Measurements from ENCODE around the gene STAM2. TPM values are rescaled to one million over a fixed set of nuclear protein-coding genes. Genes with fewer than 3 reads are reported as not detected.
"Not testable (repeated sequence)": the region's sequence is repeated elsewhere in the genome, so short reads cannot be mapped to it uniquely, and the experiment has no call there.

STAM2 gene
- total RNA-seq, 1 experiment from 2014 or later: 31.0 TPM

DNA sequence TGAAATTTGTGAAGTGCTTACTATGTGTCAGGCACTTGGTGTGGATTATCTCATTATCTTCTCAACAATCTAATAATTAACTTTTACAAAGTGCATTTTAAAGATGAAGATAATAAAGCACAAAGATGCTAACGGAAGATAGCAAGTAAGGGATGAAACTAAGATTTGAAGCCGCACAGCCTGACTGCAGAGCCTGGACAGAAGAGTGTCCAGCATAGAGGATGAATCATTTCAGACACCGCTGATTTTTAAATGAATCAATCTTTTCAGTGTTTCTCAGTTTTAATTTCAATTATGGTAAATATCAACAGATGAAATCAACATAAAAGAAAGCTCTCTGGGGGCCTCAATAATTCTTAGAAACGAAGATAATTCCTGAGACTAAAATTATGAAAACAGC, 24.5 kb upstream of the STAM2 start:
- Histone ChIP-seq H3K9ac (ENCODE audit: low read length) (no peak overlapping the region), H3K4me3 (ENCODE audit: low read length) (no peak overlapping the region), H2AFZ (ENCODE audit: low read length) (no peak overlapping the region), H3K27ac (ENCODE audit: low read length) (no peak overlapping the region), H3K4me1 (ENCODE audit: low read length) (no peaks in the 10 kb centered on the region), H3K79me2 (ENCODE audit: low read length) (no peaks in the 10 kb centered on the region), H3K9me3 (ENCODE audit: low read length) (no peaks in the 10 kb centered on the region), H4K20me1 (ENCODE audit: insufficient read depth, low read depth, low read length) (no peaks in the 10 kb centered on the region), H3K27me3 (ENCODE audit: low read length) (no peaks in the 10 kb centered on the region), H3K9me2 (replicated peaks; ENCODE audit: insufficient read depth, low read length) (no peaks in the 10 kb centered on the region), H3K36me3 (ENCODE audit: insufficient read depth, low read length) (no peaks in the 10 kb centered on the region), H3K4me2 (ENCODE audit: low read depth, low read length, poor library complexity, severe bottlenecking) (no peak overlapping the region)
- no peak for DNase-seq

- no peaks in the 10 kb centered on the region for H3K27me3 ChIP-seq (ENCODE audit: low read length)
- H3K4me3 ChIP-seq (ENCODE audit: low read length): no peak overlapping the region
- H3K79me2 ChIP-seq (ENCODE audit: low read length): no peaks in the 10 kb centered on the region
- H3K36me3 ChIP-seq (ENCODE audit: insufficient read depth, low read length): no peaks in the 10 kb centered on the region
- no peak overlapping the region for H3K4me2 ChIP-seq (ENCODE audit: low read depth, low read length, poor library complexity, severe bottlenecking)
- H3K9me3 ChIP-seq (ENCODE audit: low read length): no peaks in the 10 kb centered on the region
- no peak for DNase-seq
- no peaks in the 10 kb centered on the region for H3K9me2 ChIP-seq (replicated peaks; ENCODE audit: insufficient read depth, low read length)
- H3K27ac ChIP-seq (ENCODE audit: low read length): no peak overlapping the region
- H3K4me1 ChIP-seq (ENCODE audit: low read length): no peaks in the 10 kb centered on the region
- no peak overlapping the region for H3K9ac ChIP-seq (ENCODE audit: low read length)
- no peak overlapping the region for H2AFZ ChIP-seq (ENCODE audit: low read length)
- H4K20me1 ChIP-seq (ENCODE audit: insufficient read depth, low read depth, low read length): no peaks in the 10 kb centered on the region
These were observed 22.9 kb upstream of the STAM2 start for GRCh38 chr2:152198499-152198898.

GRCh38 chr2:152197508-152198284, 22.1 kb upstream of the STAM2 start:
- H3K4me1 ChIP-seq (ENCODE audit: low read length); H3K36me3 ChIP-seq (ENCODE audit: insufficient read depth, low read length); H3K9me2 ChIP-seq (replicated peaks; ENCODE audit: insufficient read depth, low read length); H3K4me3 ChIP-seq (ENCODE audit: low read length); H3K27ac ChIP-seq (ENCODE audit: low read length); H4K20me1 ChIP-seq (ENCODE audit: insufficient read depth, low read depth, low read length); H3K9me3 ChIP-seq (ENCODE audit: low read length); H3K27me3 ChIP-seq (ENCODE audit: low read length); H3K9ac ChIP-seq (ENCODE audit: low read length); H3K4me2 ChIP-seq (ENCODE audit: low read depth, low read length, poor library complexity, severe bottlenecking); H2AFZ ChIP-seq (ENCODE audit: low read length); DNase-seq; H3K79me2 ChIP-seq (ENCODE audit: low read length): not testable (repeated sequence)

GRCh38 chr2:152189622-152190495, 14.3 kb upstream of the STAM2 start:
- H3K9ac ChIP-seq (ENCODE audit: low read length): no peak overlapping the region
- H3K79me2 ChIP-seq (ENCODE audit: low read length): no peaks in the 10 kb centered on the region
- no peaks in the 10 kb centered on the region for H3K9me3 ChIP-seq (ENCODE audit: low read length)
- no peak overlapping the region for H3K4me3 ChIP-seq (ENCODE audit: low read length)
- H4K20me1 ChIP-seq (ENCODE audit: insufficient read depth, low read depth, low read length): no peaks in the 10 kb centered on the region
- H3K36me3 ChIP-seq (ENCODE audit: insufficient read depth, low read length): no peaks in the 10 kb centered on the region
- H3K27me3 ChIP-seq (ENCODE audit: low read length): no peaks in the 10 kb centered on the region
- H3K27ac ChIP-seq (ENCODE audit: low read length): no peak overlapping the region
- no peak overlapping the region for H2AFZ ChIP-seq (ENCODE audit: low read length)
- H3K9me2 ChIP-seq (replicated peaks; ENCODE audit: insufficient read depth, low read length): no peaks in the 10 kb centered on the region
- DNase-seq: peak; percentile 77
- no peaks in the 10 kb centered on the region for H3K4me1 ChIP-seq (ENCODE audit: low read length)
- no peak overlapping the region for H3K4me2 ChIP-seq (ENCODE audit: low read depth, low read length, poor library complexity, severe bottlenecking)

GRCh38 chr2:152186808-152187207, 11.2 kb upstream of the STAM2 start:
- not testable (repeated sequence) for H3K9ac ChIP-seq (ENCODE audit: low read length); DNase-seq; H3K27ac ChIP-seq (ENCODE audit: low read length); H3K27me3 ChIP-seq (ENCODE audit: low read length); H3K4me2 ChIP-seq (ENCODE audit: low read depth, low read length, poor library complexity, severe bottlenecking); H3K4me1 ChIP-seq (ENCODE audit: low read length); H3K4me3 ChIP-seq (ENCODE audit: low read length); H3K9me2 ChIP-seq (replicated peaks; ENCODE audit: insufficient read depth, low read length); H2AFZ ChIP-seq (ENCODE audit: low read length); H3K79me2 ChIP-seq (ENCODE audit: low read length); H3K36me3 ChIP-seq (ENCODE audit: insufficient read depth, low read length); H3K9me3 ChIP-seq (ENCODE audit: low read length); H4K20me1 ChIP-seq (ENCODE audit: insufficient read depth, low read depth, low read length)

GRCh38 chr2:152186262-152186661, 10.7 kb upstream of the STAM2 start:
- Histone ChIP-seq H3K27me3 (ENCODE audit: low read length) (no peaks in the 10 kb centered on the region), H3K4me1 (ENCODE audit: low read length) (no peaks in the 10 kb centered on the region), H4K20me1 (ENCODE audit: insufficient read depth, low read depth, low read length) (no peaks in the 10 kb centered on the region), H3K9me3 (ENCODE audit: low read length) (no peaks in the 10 kb centered on the region), H3K4me3 (ENCODE audit: low read length) (no peak overlapping the region), H3K9me2 (replicated peaks; ENCODE audit: insufficient read depth, low read length) (no peaks in the 10 kb centered on the region), H3K79me2 (ENCODE audit: low read length) (no peaks in the 10 kb centered on the region), H2AFZ (ENCODE audit: low read length) (no peak overlapping the region), H3K4me2 (ENCODE audit: low read depth, low read length, poor library complexity, severe bottlenecking) (no peak overlapping the region), H3K27ac (ENCODE audit: low read length) (no peak overlapping the region), H3K36me3 (ENCODE audit: insufficient read depth, low read length) (no peaks in the 10 kb centered on the region), H3K9ac (ENCODE audit: low read length) (no peak overlapping the region)
- DNase-seq: no peak

DNA sequence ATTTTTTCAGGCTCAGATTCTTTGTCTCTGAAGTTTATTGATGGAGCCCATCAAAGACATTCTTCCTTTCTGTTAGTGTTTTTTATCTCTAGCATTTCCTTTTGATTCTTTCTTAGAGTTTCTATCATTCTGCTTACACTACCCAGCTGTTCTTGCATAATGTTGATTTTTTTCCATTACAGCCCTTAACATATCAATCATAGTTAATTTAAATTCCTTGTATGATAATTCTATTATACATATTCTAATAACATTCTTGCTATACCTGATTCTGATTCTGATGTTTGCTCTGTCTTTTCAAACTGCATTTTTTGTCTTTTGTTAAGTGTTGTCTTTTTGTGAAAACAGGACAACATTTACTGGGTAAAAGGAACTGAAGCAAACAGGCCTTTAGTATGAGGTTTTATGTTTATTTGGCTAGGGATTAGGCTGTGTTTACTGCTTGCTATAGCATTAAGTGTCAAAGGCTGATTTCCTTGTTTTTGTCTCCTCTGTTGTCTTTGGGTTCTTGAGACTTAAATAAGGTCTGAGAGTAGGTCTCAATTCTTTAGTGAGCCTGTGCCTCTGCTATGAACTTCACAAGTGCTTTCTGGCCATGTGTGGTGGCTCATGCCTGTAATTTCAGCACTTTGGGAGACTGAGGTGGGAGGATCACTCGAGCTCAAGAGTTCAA, 8.0 kb upstream of the STAM2 start:
- Histone ChIP-seq H3K9me2 (replicated peaks; ENCODE audit: insufficient read depth, low read length) (no peaks in the 10 kb centered on the region), H4K20me1 (ENCODE audit: insufficient read depth, low read depth, low read length) (no peaks in the 10 kb centered on the region), H3K9me3 (ENCODE audit: low read length) (no peaks in the 10 kb centered on the region), H3K9ac (ENCODE audit: low read length) (no peak overlapping the region), H2AFZ (ENCODE audit: low read length) (no peak overlapping the region), H3K4me2 (ENCODE audit: low read depth, low read length, poor library complexity, severe bottlenecking) (no peak overlapping the region), H3K27ac (ENCODE audit: low read length) (no peak overlapping the region), H3K4me1 (ENCODE audit: low read length) (no peaks in the 10 kb centered on the region), H3K36me3 (ENCODE audit: insufficient read depth, low read length) (no peaks in the 10 kb centered on the region), H3K27me3 (ENCODE audit: low read length) (no peaks in the 10 kb centered on the region), H3K79me2 (ENCODE audit: low read length) (no peaks in the 10 kb centered on the region), H3K4me3 (ENCODE audit: low read length) (no peak overlapping the region)
- DNase-seq: no peak

DNA sequence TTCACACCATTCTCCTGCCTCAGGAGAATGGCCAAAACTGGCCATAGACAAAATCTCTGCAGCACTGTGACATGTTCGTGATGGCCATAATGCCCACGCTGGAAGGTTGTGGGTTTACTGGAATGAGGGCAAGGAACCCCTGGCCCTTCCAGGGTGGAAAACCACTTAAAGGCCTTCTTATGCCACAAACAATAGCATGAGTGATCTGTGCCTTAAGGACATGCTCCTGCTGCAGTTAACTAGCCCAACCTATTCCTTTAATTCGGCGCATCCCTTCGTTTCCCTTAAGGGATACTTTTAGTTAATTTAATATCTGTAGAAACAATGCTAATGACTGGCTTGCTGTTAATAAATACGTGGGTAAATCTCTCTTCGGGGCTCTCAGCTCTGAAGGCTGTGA, 2.1 kb upstream of the STAM2 start:
- not testable (repeated sequence) for H3K27me3 ChIP-seq (ENCODE audit: low read length); H4K20me1 ChIP-seq (ENCODE audit: insufficient read depth, low read depth, low read length); H3K27ac ChIP-seq (ENCODE audit: low read length); H3K9ac ChIP-seq (ENCODE audit: low read length); H3K36me3 ChIP-seq (ENCODE audit: insufficient read depth, low read length); H2AFZ ChIP-seq (ENCODE audit: low read length); H3K9me2 ChIP-seq (replicated peaks; ENCODE audit: insufficient read depth, low read length); H3K4me2 ChIP-seq (ENCODE audit: low read depth, low read length, poor library complexity, severe bottlenecking); H3K9me3 ChIP-seq (ENCODE audit: low read length); DNase-seq; H3K4me3 ChIP-seq (ENCODE audit: low read length)
- Histone ChIP-seq H3K79me2 (ENCODE audit: low read length) (peaks cover 28% of the 10 kb centered on the region), H3K4me1 (ENCODE audit: low read length) (peaks cover 20% of the 10 kb centered on the region)
